ENCODE results near the gene TMEM129.
A peak's percentile ranks its signal among the peaks of the same experiment; 100 is the strongest.
"Not testable (repeated sequence)": the region's sequence is repeated elsewhere in the genome, so short reads cannot be mapped to it uniquely, and the experiment has no call there.

The TMEM129 gene

DNA sequence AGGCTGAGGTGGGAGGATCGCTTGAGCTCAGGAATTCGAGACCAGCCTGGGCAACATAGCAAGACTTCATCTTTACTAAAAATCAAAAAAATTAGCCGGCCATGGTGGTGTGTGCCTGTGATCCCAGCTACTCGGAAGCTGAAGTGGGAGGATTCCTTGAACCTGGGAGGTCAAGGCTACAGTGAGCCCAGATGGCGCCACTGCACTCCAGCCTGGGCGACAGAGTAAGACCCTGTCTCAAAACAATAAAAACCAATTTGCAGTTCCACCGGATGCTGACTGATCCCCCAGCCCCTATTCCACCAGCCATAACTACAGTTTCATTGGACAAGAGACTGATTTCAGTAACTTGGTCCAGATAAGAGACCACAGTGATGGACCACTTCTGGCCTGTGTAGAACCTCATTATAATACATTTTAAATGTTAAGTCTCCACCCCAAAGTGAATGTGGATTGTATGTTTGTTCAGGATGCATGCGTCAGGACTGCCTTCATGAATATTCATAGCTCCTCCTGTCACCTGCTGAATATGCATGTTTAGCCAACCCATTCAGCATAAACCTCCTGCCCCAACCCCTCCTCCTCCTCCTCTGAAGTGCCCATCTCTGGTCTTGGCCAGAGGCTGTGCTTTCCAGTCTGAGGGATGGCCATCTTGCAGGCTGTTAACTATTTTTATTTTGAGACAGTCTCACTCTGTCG, 6.7 kb downstream of the TMEM129 start:
- H3K36me3 Mint-ChIP-seq (ENCODE audit: low read depth), result peaks cover 22% of the 10 kb centered on the region
- H3K4me3 Mint-ChIP-seq, result peak overlapping the region; percentile 99

DNA sequence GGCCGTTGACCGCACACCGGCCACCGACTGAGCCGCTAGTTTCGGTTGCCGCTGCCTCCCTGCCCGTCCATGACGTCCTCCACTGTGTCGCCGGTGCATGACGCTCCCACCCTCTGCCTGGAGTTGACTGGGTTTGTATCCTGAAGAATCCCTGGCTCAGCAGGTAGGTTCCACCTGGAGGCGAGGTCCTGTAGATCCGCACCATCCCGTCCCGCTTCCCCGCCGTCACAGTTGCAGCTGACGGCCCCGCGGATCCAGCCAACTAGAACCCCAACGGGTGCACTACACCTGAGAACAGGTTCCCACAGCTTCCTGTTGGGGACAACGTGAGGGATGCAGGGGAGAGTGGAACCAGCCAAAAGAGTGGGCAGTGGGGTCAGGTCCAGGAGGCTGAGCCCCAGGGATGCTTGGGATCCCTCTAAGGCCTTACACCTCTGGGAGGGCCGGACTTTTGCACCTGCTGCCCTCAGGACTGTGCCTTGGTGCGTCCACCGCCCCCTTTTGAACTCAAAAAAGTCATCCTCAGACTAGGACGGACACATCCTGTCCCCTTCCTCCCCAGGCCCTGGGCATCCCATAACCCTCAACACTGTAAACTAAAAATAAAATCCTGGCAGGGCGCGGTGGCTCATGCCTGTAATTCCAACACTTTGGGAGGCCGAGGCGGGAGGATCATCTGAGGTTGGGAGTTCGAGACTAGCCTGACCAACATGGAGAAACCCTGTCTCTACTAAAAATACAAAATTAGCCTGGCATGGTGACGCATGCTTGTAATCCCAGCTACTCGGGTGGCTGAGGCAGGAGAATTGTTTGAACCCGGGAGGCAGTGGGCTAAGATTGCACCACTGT, 7.9 kb downstream of the TMEM129 start:
- Mint-ChIP-seq H3K27ac (peak overlapping the region; percentile 95), H3K9me3 (no peaks in the 10 kb centered on the region), H3K36me3 (ENCODE audit: low read depth) (peaks cover 26% of the 10 kb centered on the region), H3K27me3 (ENCODE audit: low read depth) (no peaks in the 10 kb centered on the region), H3K4me1 (ENCODE audit: low read depth) (peaks cover 57% of the 10 kb centered on the region), H3K4me3 (peak overlapping the region; percentile 99)

More for the DNA sequence above, 6.7 kb downstream of the TMEM129 start:
- peaks cover 49% of the 10 kb centered on the region for H3K4me1 Mint-ChIP-seq (ENCODE audit: low read depth)
- H3K9me3 Mint-ChIP-seq, result no peaks in the 10 kb centered on the region
- H3K27me3 Mint-ChIP-seq (ENCODE audit: low read depth), result no peaks in the 10 kb centered on the region
- peak overlapping the region; percentile 45 for H3K27ac Mint-ChIP-seq

- Mint-ChIP-seq H3K36me3 (ENCODE audit: low read depth) (peaks cover 31% of the 10 kb centered on the region), H3K27ac (peak within 1 kb of the TSS; percentile 95), H3K9me3 (no peaks in the 10 kb centered on the region), H3K27me3 (ENCODE audit: low read depth) (no peaks in the 10 kb centered on the region), H3K4me1 (ENCODE audit: low read depth) (peaks cover 58% of the 10 kb centered on the region), H3K4me3 (peak within 1 kb of the TSS; percentile 99)
Observed at GRCh38 chr4:1712216-1713002, 8.7 kb downstream of the TMEM129 start, which contains the start of gene SLBP. Gene SLBP, minus strand, starts transcription at chr4:1712319. Its CDS starts 131 bp downstream, at chr4:1712188.

DNA sequence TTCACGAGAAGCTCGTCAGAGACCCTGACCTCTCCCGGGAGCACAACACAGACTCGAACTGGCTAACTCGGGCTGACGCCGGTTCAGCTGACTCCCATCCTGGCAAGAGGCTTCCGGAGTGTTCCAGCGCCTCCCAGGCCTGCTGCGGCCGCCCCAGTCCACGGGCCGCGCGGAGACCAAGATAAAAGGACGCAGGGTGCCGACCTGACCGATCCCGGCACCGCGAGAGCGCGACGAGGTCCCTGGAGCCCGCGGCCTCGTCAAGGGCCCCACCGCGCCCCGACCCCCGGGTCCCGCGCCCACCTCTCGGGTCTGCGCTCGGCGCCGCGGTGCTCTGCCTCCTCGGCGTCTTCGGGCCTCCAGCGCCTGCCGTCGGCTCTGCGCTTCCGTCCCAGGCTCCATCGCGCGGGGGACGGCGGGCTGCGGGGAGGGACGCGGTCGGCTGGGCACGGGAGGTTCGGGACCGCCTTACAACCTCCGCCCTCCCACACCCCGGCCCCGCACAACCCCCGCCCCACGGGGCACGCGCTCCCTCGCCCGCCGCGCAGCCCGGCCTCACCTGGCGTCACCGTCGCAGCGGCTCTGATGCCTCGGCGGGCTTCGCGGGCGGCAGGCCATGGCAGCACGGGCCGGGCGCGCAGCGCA, 9.4 kb downstream of the TMEM129 start:
- no peaks in the 10 kb centered on the region for H3K27me3 Mint-ChIP-seq (ENCODE audit: low read depth)
- peak overlapping the region; percentile 93 for H3K4me3 Mint-ChIP-seq
- H3K36me3 Mint-ChIP-seq (ENCODE audit: low read depth), result peaks cover 31% of the 10 kb centered on the region
- peak overlapping the region; percentile 83 for H3K27ac Mint-ChIP-seq
- no peaks in the 10 kb centered on the region for H3K9me3 Mint-ChIP-seq
- H3K4me1 Mint-ChIP-seq (ENCODE audit: low read depth), result peaks cover 58% of the 10 kb centered on the region

DNA sequence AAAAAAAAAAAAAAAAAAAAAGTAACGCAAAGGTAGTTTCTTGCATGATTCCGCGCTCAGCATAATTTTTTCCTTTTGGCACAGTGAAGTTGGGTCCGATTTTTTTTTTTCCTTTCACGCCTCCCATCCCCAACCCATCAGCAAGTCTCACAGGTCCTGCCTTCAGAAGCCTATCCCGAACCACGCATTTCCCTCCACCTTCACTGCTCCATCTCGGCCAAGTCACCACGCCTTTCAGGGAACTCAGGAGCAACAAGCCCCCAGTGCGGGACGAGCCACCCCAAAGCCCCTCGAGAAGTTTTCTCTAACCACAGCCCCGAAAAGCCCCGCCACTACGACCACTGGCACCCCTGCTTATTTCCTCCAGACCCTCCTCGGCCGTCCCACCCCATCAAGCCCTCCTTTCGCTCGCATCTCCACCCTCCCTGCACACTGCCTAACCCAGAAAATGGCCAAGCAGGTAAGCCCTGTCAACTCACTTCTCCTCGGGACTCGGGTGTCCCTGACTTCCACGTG, 10.0 kb downstream of the TMEM129 start:
- Mint-ChIP-seq H3K36me3 (ENCODE audit: low read depth) (peaks cover 34% of the 10 kb centered on the region), H3K27ac (peak overlapping the region; percentile 83), H3K4me3 (peak overlapping the region; percentile 93), H3K4me1 (ENCODE audit: low read depth) (peaks cover 56% of the 10 kb centered on the region), H3K9me3 (no peaks in the 10 kb centered on the region), H3K27me3 (ENCODE audit: low read depth) (no peaks in the 10 kb centered on the region)

DNA sequence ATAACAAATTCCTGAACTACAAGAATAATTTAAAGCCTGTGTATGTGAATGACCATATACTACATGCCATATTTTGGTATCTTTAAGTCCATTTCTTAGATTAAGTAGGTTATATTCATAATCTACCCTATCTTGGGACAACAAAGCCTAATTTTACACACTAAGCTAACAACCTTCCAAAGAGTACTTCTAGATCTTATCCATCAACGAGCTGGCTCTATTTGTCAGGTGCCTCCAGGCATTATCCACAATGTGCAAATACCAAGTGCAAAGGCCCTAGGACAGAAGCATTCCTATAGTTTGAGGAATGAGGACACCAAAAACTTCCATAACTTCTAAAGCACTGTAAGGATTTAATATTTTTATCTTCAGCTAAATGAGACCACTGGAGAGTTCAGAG, 12.5 kb downstream of the TMEM129 start:
- no peak overlapping the region for H3K27ac Mint-ChIP-seq
- H3K4me3 Mint-ChIP-seq, result no peak overlapping the region
- H3K27me3 Mint-ChIP-seq (ENCODE audit: low read depth), result no peaks in the 10 kb centered on the region
- peaks cover 44% of the 10 kb centered on the region for H3K4me1 Mint-ChIP-seq (ENCODE audit: low read depth)
- H3K36me3 Mint-ChIP-seq (ENCODE audit: low read depth), result peaks cover 39% of the 10 kb centered on the region
- no peaks in the 10 kb centered on the region for H3K9me3 Mint-ChIP-seq

- H3K36me3 Mint-ChIP-seq (ENCODE audit: low read depth), result peaks cover 43% of the 10 kb centered on the region
- peaks cover 42% of the 10 kb centered on the region for H3K4me1 Mint-ChIP-seq (ENCODE audit: low read depth)
Observed at GRCh38 chr4:1706358-1706757, 14.8 kb downstream of the TMEM129 start.

DNA sequence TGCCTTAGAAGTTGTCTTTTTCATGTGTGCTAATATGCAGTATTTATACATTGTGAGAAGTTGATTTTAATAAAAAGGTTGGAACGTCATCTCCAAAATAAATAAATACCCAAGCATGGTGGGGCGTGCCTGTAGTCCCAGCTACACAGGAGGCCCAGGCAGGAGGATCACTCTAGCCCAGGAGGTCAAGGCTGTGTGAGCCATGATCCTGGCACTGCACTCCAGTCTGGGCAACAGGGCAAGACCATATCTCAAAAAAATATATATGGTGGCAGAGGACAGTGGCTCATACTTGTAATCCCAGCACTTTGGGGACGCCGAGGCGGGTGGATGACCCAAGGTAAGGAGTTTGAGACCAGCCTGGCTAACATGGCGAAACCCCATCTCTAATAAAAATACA, 15.4 kb downstream of the TMEM129 start:
- no peak overlapping the region for H3K4me3 Mint-ChIP-seq
- no peak overlapping the region for H3K27ac Mint-ChIP-seq
- no peaks in the 10 kb centered on the region for H3K9me3 Mint-ChIP-seq
- H3K4me1 Mint-ChIP-seq (ENCODE audit: low read depth), result peaks cover 38% of the 10 kb centered on the region
- no peaks in the 10 kb centered on the region for H3K27me3 Mint-ChIP-seq (ENCODE audit: low read depth)
- H3K36me3 Mint-ChIP-seq (ENCODE audit: low read depth), result peaks cover 40% of the 10 kb centered on the region

More at GRCh38 chr4:1706358-1706757, 14.8 kb downstream of the TMEM129 start:
- H3K27ac Mint-ChIP-seq, result no peak overlapping the region
- H3K4me3 Mint-ChIP-seq, result no peak overlapping the region
- H3K9me3 Mint-ChIP-seq, result no peaks in the 10 kb centered on the region
- no peaks in the 10 kb centered on the region for H3K27me3 Mint-ChIP-seq (ENCODE audit: low read depth)

- peaks cover 21% of the 10 kb centered on the region for H3K4me1 Mint-ChIP-seq (ENCODE audit: low read depth)
Observed at GRCh38 chr4:1703867-1704266, 17.3 kb downstream of the TMEM129 start.

GRCh38 chr4:1701671-1702070, 19.5 kb downstream of the TMEM129 start:
- Mint-ChIP-seq H3K4me1 (ENCODE audit: low read depth) (peaks cover 11% of the 10 kb centered on the region), H3K36me3 (ENCODE audit: low read depth) (peaks cover 32% of the 10 kb centered on the region)
- H3K4me3 Mint-ChIP-seq; H3K27ac Mint-ChIP-seq; H3K27me3 Mint-ChIP-seq (ENCODE audit: low read depth); H3K9me3 Mint-ChIP-seq: not testable (repeated sequence)

More at GRCh38 chr4:1703867-1704266, 17.3 kb downstream of the TMEM129 start:
- Mint-ChIP-seq H3K36me3 (ENCODE audit: low read depth) (peaks cover 40% of the 10 kb centered on the region), H3K4me3 (no peak overlapping the region), H3K27ac (no peak overlapping the region), H3K27me3 (ENCODE audit: low read depth) (no peaks in the 10 kb centered on the region), H3K9me3 (no peaks in the 10 kb centered on the region)

GRCh38 chr4:1695913-1696312, 25.2 kb downstream of the TMEM129 start:
- peaks cover 47% of the 10 kb centered on the region for H3K36me3 Mint-ChIP-seq (ENCODE audit: low read depth)
- H3K9me3 Mint-ChIP-seq, result no peaks in the 10 kb centered on the region
- no peak overlapping the region for H3K27ac Mint-ChIP-seq
- no peak overlapping the region for H3K4me3 Mint-ChIP-seq
- H3K27me3 Mint-ChIP-seq (ENCODE audit: low read depth), result no peaks in the 10 kb centered on the region
- H3K4me1 Mint-ChIP-seq (ENCODE audit: low read depth), result peaks cover 7% of the 10 kb centered on the region

- Mint-ChIP-seq H3K36me3 (ENCODE audit: low read depth) (peaks cover 46% of the 10 kb centered on the region), H3K4me1 (ENCODE audit: low read depth) (peaks cover 9% of the 10 kb centered on the region), H3K4me3 (no peak overlapping the region), H3K9me3 (no peaks in the 10 kb centered on the region), H3K27me3 (ENCODE audit: low read depth) (no peaks in the 10 kb centered on the region), H3K27ac (peak overlapping the region; percentile 70)
Observed at GRCh38 chr4:1693131-1693896, 27.8 kb downstream of the TMEM129 start.

- H3K27ac Mint-ChIP-seq, result no peak overlapping the region
- no peaks in the 10 kb centered on the region for H3K27me3 Mint-ChIP-seq (ENCODE audit: low read depth)
- H3K9me3 Mint-ChIP-seq, result no peaks in the 10 kb centered on the region
- peaks cover 43% of the 10 kb centered on the region for H3K36me3 Mint-ChIP-seq (ENCODE audit: low read depth)
- H3K4me1 Mint-ChIP-seq (ENCODE audit: low read depth), result peaks cover 9% of the 10 kb centered on the region
- H3K4me3 Mint-ChIP-seq, result no peak overlapping the region
Observed at GRCh38 chr4:1691737-1692373, 29.3 kb downstream of the TMEM129 start.
